ENCODE results near the gene ADRA1B.
"Not testable (repeated sequence)": the region's sequence is repeated elsewhere in the genome, so short reads cannot be mapped to it uniquely, and the experiment has no call there.

ADRA1B gene

GRCh38 chr5:159933531-159934485, 17.5 kb downstream of the ADRA1B start:
- no peak for DNase-seq

- DNase-seq, result no peak
Observed at GRCh38 chr5:159935946-159936345, 19.7 kb downstream of the ADRA1B start.

GRCh38 chr5:159936686-159937329, 20.5 kb downstream of the ADRA1B start:
- no peak for DNase-seq

GRCh38 chr5:159937580-159937979, 21.3 kb downstream of the ADRA1B start:
- DNase-seq, result no peak

GRCh38 chr5:159943326-159943725, 27.0 kb downstream of the ADRA1B start:
- no peak for DNase-seq

- no peak for DNase-seq
Observed at GRCh38 chr5:159944056-159944600, 27.8 kb downstream of the ADRA1B start.

- DNase-seq, result no peak
Observed at GRCh38 chr5:159945359-159945758, 29.1 kb downstream of the ADRA1B start.

GRCh38 chr5:159947708-159948358, 31.6 kb downstream of the ADRA1B start:
- no peak for DNase-seq

- no peak for DNase-seq
Observed at GRCh38 chr5:159951387-159951786, 35.1 kb downstream of the ADRA1B start.

- DNase-seq, result no peak
Observed at GRCh38 chr5:159951834-159952233, 35.6 kb downstream of the ADRA1B start.

GRCh38 chr5:159953609-159954008, 37.3 kb downstream of the ADRA1B start:
- no peak for DNase-seq

GRCh38 chr5:159955056-159955624, 38.9 kb downstream of the ADRA1B start:
- no peak for DNase-seq

- DNase-seq, result no peak
Observed at GRCh38 chr5:159956074-159956473, 39.8 kb downstream of the ADRA1B start.

- no peak for DNase-seq
Observed at GRCh38 chr5:159961176-159962160, 45.2 kb downstream of the ADRA1B start.

- DNase-seq, result no peak
Observed at GRCh38 chr5:159962214-159962613, 45.9 kb downstream of the ADRA1B start.

- DNase-seq, result no peak
Observed at GRCh38 chr5:159963935-159964334, 47.7 kb downstream of the ADRA1B start.

GRCh38 chr5:159965031-159965837, 49.0 kb downstream of the ADRA1B start:
- DNase-seq, result no peak

- DNase-seq, result not testable (repeated sequence)
Observed at GRCh38 chr5:159965838-159966128, 49.5 kb downstream of the ADRA1B start.

- DNase-seq, result no peak
Observed at GRCh38 chr5:159969966-159970365, 53.7 kb downstream of the ADRA1B start.

GRCh38 chr5:159971038-159971437, 54.8 kb downstream of the ADRA1B start:
- DNase-seq, result no peak

- DNase-seq, result no peak
Observed at GRCh38 chr5:159971514-159971913, 55.2 kb downstream of the ADRA1B start.
